HG02970 (cell line): Measurements from ENCODE around the gene NFIB.

Experiments
- ATAC-seq: cut with Tn5 transposase; IDR thresholded peaks from one replicate; pipeline ENCODE4 v1.9.1; 2021; ENCODE audit warnings: mild to moderate bottlenecking, moderate library complexity, moderate number of reproducible peaks; ENCODE audit not compliant: unreplicated experiment, low FRiP score

Gene NFIB

DNA sequence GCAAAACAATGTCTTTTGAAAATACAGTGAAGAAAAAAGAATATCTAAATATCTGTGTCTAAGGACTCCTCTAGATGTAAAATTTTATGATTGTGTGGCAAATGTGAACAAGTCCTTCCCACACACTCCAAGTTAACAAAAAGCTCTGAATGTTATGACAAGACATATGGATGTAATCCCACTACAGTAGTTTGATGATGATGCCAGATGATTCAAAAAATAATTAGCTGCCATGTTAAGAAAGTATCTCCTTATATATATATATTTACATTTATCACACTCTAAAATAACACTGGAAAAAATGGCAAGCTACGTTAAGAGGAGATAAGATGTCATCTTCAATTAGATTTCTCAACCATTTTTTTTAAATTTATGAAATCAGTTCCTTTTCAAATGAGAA lies 178.5 kb downstream of the NFIB start:
- no peak for ATAC-seq

GRCh38 chr9:14133394-14133793 lies 180.5 kb downstream of the NFIB start:
- no peak for ATAC-seq

GRCh38 chr9:14132775-14133174 lies 181.2 kb downstream of the NFIB start:
- no peak for ATAC-seq

DNA sequence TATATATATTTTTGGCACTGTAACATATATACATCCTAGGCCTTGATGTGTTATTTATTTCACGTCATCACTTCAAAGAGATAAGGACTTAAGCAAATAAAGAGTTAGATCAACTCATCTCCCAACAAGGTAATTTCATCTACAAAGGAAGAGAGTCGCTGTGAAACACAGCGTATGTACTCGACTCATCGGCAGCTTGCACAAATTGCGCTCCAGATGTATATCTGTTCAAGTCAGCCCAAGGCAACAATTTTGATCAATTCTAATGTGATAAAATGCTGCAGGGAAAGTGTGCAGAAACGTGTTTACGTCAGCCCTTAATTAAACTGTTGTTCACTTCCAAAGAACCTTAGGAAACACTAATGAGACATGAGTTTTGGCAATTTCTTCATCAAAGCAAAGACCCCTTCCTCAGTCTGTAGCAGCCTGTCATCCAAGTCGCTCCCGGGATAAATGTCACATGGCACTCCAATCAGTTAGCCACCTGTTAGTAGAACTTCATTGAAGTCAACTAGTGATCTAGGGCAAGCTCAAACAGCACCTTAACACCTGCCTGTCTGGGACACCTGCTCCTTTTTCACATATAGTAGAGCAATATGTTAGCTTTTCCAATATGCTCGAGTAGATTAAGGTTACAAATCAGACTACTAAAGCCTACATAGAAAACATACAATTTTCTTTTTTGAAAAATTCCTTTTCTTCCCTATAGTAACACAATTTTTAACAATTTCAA lies 182.4 kb downstream of the NFIB start:
- ATAC-seq = no peak

DNA sequence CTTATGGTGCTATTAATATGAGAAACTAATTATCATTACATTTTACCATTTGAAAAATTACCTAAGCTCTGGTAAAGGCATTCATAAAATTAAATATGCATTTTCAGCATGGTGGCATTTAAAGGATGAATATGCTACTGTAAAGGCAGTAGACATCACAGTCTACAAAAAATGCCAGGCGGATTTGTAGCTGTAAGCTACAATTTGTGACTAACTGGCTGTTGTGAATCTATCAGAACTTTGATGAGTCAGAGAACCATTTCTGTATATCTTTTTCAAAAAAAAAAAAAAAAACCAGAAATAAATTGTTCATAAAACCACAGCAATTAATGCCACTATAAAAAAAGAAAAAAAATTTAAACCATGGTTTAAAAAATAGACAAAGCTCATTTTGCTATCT lies 186.3 kb downstream of the NFIB start:
- no peak for ATAC-seq

DNA sequence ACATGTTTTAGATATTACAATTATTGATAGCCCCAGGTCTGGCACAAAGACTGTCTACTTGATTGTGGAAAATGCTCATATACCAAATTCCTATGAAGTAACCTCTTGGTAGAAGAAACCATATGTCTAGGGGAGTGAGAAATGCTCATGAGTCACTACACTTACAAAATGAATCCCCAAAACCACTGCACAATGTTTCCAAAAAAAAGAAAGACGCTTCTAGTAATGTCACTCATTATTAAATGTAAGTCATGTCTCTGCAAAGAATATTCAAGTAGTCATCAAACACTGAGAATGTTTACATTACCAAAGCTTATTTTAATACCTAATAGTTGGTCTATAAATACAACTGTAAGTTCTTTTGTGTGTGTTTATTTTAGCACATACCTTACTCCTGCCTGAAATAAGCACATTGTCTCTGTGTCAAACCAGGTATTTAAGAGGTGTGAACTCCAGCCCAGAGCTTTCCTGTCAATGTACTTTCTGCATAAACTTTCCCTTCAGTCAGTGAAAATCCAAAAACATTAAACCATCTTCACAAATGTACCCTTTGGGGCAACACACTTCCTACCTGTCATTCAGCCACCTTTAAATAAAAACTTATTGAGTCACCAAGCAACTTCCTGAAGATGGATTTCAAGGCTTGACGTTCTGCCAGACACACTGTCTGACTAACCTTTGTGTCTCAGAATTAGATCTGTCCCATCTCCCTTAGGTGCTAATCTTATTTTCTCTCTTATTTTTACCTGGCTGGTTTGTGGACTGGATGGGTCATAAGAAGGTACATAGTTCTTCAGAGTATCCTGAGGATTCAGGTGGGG lies 194.0 kb downstream of the NFIB start:
- ATAC-seq = no peak

GRCh38 chr9:14112226-14112625 lies 201.7 kb downstream of the NFIB start:
- no peak for ATAC-seq

DNA sequence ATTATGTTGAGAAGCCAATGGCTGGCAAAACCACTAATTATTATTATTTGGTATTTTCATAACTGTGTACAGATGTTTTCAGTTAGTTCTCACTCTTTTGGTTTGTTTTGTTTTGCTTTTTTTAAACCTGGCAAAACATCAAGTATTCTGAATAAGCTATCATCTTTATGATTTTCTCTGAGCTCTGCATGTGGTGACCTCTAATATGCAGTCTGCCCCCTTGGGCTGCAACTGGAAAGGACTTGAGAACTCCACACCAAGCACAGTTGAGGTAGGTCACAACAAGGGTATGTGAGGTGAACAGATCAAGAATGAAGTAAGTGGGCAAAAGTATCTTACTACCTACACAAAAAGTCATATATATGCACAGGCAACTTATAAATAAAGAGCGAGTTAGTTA lies 202.2 kb downstream of the NFIB start:
- no peak for ATAC-seq

DNA sequence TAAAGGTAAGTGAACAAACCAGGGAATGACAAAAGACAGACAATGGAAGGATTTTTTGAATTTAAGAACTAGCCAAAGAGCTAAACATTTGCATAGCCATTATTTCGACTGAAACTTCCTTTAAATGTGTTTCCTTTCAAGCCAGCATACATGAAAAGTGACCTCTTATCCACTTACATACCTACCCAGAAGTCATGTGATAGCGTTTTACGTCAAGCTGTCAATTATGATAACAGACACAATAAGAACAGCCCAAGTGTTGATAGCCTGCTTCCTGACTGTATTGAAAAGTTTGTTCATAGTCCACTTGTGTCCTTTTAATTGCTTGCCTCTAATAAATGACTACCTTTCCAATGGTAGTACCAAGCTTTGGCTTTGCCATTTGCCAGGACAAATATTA lies 206.0 kb downstream of the NFIB start:
- ATAC-seq = no peak

DNA sequence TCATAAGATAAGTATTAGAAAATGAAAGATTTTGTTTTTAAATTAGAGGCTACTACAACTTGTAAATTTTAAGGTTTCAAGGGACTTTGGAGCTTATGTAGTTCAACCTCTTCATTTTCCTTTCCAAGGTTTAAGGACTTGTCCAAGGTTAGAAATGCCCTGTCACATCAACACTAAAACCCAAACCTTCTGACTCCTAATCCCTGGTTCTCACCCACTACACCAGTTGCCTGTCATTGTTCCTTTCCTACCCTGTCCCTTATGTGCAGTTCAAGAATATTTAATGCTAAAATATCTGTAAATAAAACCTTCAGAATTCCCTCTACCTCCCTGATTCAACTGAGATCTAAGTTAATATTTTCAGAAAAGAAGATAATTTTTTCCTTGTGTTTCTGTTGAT lies 206.4 kb downstream of the NFIB start:
- ATAC-seq = no peak

GRCh38 chr9:14106699-14107098 lies 207.2 kb downstream of the NFIB start:
- ATAC-seq = no peak

GRCh38 chr9:14104496-14104895 lies 209.4 kb downstream of the NFIB start:
- ATAC-seq = no peak

DNA sequence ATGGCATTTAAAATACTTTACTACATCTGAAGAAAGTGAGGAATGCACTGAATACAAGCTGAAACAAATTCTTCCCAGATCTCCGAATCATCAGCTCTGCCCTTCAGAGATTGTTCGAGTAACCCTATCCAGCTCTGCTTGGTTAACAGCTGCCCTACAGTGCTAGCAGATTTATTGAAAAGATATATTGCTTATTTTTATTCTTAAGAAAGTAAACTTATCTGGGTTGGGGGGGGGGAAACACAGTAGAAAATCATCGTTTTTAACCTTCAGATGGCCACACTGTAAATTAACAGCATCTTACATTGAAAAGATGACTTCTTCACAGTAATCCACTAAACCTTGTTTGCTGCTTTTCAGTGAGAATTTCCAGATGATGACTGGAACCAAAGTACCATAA lies 210.8 kb downstream of the NFIB start:
- no peak for ATAC-seq

- no peak for ATAC-seq
Measured at GRCh38 chr9:14099737-14100136, 214.2 kb downstream of the NFIB start.

DNA sequence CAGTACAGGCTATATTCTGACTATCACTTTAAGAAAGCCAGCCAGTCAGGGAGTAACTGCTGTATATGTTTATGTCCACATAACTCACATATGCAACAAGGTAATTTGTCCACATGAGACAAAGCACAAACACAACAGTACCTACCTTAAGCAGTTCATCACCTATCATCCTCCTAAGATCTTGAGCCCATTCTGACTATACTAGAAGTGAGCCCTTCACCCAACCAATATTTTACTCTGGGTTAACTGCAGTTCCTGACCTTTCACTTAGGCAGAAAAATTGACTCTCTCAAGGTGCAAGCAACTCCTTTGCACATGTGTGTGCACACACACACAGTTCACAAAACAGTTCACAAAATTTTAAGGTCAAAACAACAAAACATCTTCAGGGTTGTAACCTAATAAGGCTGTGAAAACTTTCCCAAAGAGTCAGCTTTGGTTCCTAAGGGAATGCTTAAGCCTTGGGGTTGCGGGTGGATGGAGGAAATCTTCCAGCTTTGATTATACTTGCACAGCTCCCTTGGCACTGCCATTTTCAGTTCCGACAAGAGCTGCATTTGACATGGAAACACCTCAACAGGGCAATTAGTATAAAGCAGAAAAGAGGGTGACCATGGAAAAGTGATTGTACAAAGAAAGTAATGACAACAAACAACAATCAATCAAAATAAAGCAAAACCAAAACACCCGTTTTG lies 215.3 kb downstream of the NFIB start:
- no peak for ATAC-seq

- ATAC-seq = no peak
Measured at GRCh38 chr9:14097666-14098415, 216.1 kb downstream of the NFIB start.

- ATAC-seq = no peak
Measured at GRCh38 chr9:14097215-14097614, 216.7 kb downstream of the NFIB start.

- no peak for ATAC-seq
Measured at GRCh38 chr9:14096258-14096922, 217.6 kb downstream of the NFIB start.

DNA sequence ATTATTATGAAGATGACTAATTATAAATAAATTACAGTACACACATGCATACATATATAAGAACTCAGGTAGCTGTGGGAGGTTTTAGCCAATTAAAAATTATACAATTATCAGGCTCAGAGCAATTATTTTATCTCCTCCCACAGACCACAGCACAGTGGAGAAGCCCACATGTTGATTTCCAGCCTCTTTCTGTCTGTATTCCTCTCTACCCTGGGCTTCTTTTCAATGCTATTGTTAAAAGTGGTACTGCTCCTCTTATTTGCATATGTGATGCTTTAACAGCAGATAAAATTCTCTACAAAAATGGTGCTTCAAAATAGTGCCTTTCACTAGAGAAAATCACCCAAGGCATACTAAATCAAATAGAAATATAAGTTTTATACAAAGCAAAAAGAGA lies 218.7 kb downstream of the NFIB start:
- no peak for ATAC-seq

GRCh38 chr9:14094491-14094890 lies 219.4 kb downstream of the NFIB start:
- ATAC-seq = no peak
